T-helper 2 cell (primary cell): ENCODE results near the gene IL1RAPL1.
"Not testable (repeated sequence)": the region's sequence is repeated elsewhere in the genome, so short reads cannot be mapped to it uniquely, and the experiment has no call there.

Experiments used
- DNase-seq, 5 experiments: peaks; one replicate each; pipeline versions ENCODE4 v3.0.0 to v3.0.0-alpha.2; 2012 to 2022

Gene IL1RAPL1

GRCh38 chrX:28628120-28628519 is 40.9 kb downstream of the IL1RAPL1 start:
- no peak for DNase-seq

- DNase-seq: no peak
These were observed 51.5 kb downstream of the IL1RAPL1 start for GRCh38 chrX:28638775-28639174.

- DNase-seq: no peak
These were observed 52.2 kb downstream of the IL1RAPL1 start for GRCh38 chrX:28639451-28639850.

DNA sequence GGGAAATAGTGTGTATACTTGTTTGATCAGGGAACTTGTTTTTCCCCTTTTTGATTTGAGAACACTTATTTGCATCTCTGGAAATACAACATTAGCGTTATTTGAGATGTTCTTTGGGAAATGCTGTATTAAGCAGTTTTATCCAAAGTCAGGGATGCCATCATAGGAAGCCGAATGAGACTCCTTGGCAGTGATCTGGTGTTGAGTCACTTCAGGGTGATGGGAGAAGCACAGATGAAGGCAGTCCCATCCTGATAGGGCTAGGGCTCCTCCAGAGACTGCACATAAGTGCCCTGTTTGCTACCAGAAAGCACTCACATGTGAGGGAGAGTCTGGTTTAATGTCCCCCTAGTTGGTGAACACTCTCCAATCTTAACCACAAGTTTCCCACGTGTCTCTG is 62.3 kb downstream of the IL1RAPL1 start:
- no peak for DNase-seq

DNA sequence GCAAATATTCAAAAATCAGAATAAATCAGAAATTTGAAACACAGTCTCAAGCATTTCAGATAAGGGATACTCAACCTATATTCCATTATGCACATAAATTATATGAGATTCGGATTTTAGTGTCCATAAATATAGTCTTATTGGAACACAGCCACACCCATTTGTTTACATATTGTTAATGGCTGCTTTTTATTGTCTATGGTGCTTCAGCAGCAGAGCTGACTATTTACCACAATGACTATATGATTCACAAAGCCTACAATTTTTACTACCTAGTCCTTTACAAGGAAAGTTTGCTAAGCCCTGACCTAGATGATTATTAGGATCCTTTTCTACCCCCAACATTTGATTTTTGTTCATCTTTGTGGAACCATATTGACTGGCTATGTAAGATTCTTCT is 63.9 kb downstream of the IL1RAPL1 start:
- no peak for DNase-seq

DNA sequence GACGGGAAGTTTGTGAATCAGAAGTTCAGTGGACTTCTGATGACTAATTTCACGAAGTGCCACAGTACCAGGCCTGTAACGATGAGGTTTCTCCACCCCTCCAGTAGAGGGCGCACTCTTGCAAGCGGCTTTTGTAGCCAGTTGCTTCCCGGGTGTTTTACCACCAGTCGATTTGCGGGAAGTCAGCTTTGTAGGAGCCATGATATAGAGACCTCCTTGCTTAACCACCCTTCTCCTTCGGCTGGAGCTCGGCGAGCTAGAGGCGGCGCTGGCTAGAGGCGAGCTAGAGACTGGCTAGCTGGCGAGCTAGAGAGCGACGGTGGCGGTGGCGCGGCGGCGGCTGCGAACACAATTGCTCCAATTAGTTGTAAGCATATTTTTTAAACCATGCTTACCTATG is 72.0 kb downstream of the IL1RAPL1 start:
- no peak for DNase-seq

GRCh38 chrX:28665778-28666177 is 78.5 kb downstream of the IL1RAPL1 start:
- no peak for DNase-seq

DNA sequence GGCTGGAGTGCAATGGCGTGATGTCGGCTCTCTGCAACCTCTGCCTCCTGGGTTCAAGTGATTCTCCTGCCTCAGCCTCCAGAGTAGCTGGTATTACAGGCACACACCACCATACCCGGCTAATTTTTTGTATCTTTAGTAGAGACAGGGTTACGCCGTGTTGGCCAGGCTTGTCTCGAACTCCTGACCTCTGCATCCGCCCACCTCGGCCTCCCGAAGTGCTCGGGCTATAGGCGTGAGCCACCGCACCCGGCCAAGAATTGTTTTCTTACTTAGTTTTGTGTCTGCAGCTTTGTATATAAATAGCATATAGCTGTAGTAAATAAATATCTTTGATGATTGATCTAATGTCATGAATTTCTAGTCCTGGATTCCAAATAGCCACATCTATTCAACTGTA is 81.1 kb downstream of the IL1RAPL1 start:
- DNase-seq: no peak

DNA sequence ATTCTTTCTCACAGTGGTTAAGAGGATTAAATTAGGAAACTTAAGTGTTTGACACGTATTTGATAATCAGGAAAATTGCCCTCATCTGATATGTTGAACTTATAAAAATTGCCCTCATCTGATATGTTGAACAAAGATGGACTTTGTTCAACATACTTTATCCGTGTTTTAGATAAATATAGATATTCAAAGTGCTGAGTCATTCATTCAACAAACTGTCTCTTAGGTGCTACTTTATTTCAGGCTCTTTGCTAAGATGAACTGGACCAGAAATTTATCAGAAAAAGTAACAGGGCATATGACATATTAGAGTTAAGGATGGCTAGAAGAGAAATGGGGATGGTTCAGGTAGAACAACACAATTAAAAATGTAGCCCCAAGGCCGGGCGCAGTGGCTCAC is 81.7 kb downstream of the IL1RAPL1 start:
- no peak for DNase-seq

- no peak for DNase-seq
These were observed 82.8 kb downstream of the IL1RAPL1 start for GRCh38 chrX:28670074-28670473.

- no peak for DNase-seq
These were observed 87.9 kb downstream of the IL1RAPL1 start for GRCh38 chrX:28675173-28675572.

DNA sequence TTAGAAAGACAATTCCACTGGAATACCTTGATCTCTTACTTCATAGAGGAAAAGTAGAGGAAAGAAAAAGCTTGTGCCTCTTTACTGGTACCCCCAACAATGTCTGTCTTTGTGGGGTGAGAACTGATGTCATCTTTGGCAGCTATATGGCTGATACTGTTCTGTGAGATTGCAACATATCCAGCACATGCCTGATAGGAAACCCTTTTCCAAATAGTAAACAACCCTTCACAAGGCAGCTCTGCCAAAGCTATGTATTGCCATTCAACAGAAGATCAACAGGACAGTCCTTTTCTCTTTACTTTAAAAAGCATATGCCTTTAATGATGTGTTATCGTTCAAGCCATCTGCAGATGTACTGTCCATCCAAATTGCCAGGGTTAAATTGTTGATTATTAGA is 105.9 kb downstream of the IL1RAPL1 start:
- no peak for DNase-seq

DNA sequence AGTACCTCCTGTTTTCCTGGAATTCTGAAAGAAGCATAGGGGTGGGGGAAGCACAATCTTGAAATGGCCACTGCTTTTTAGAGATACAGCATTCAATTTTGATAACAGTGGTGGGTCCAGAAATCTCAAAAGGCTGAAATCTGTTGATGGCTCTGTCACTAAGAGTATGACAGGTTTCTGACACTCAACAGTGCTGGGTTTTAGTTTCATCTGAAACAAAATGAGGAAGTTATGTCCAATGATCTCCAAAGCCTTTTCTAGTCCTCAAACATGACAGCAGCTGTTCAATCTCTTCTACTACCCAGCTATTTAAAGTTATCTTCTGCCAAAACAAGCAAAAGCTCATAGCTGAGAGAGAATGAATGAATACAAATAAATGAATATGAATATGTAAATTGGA is 110.5 kb downstream of the IL1RAPL1 start:
- no peak for DNase-seq

- DNase-seq: no peak
These were observed 114.0 kb downstream of the IL1RAPL1 start for GRCh38 chrX:28701222-28701621.

DNA sequence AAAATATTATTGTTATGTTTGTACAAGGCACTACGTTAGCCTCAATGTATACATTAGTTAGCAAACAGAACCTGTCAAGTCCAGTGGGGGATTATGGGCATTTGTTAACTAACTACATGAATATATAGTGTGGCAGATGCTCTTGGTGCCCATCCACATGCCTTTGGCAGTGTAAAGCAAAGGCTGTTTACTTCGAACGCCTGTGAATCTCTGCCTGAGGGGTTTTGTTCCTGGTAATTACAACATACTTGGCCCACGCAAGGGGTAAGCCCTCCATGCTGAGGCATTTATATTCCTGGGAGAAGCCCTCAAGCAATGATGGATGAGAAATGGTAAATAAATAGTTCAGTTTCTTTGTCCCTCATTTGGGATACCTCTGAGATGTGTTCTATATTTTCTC is 119.7 kb downstream of the IL1RAPL1 start:
- DNase-seq: no peak

GRCh38 chrX:28709421-28709820 is 122.2 kb downstream of the IL1RAPL1 start:
- no peak for DNase-seq

DNA sequence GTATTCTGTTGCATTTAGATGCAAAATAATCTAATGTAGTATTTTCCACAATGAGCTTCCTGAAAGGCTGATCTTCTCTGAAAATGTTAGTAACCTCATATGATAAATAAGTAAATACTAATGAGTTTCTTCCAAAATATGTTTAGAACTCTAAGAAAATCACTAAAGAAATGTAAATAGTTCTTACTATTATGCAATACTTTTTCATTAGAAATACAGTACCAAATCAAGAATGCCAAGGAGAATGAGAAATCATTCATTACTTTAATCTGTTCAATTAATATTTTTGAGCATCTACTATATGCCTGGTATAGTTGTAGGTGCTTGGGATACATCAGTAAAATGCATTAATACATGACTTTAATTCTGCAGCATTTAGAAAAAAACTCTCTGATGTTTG is 130.6 kb downstream of the IL1RAPL1 start:
- DNase-seq: no peak

- DNase-seq: no peak
These were observed 131.2 kb downstream of the IL1RAPL1 start for GRCh38 chrX:28718450-28718849.

- no peak for DNase-seq
These were observed 132.4 kb downstream of the IL1RAPL1 start for GRCh38 chrX:28719620-28720019.

GRCh38 chrX:28752330-28752729 is 165.1 kb downstream of the IL1RAPL1 start:
- no peak for DNase-seq

DNA sequence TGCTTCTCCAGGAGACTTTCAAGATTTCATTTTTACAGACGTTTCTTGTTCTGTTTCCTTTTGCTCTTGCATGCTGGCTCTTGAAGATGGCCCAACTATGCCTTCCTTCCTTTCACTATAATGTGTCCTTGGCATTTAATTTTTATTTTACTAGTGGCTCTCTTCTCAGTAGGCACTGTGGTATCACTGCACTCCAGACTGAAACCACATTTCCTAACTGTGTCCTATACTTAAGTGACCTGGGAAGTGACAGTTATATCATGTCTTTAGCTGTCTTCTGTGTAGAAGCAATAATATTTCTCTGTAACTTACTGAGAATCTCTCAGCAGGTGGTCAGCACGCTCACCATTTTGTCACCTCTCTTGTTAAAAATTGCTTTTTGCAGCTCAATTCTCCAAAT is 168.9 kb downstream of the IL1RAPL1 start:
- DNase-seq: no peak

- no peak for DNase-seq
These were observed 169.4 kb downstream of the IL1RAPL1 start for GRCh38 chrX:28756647-28757046.

GRCh38 chrX:28757290-28757689 is 170.0 kb downstream of the IL1RAPL1 start:
- DNase-seq: no peak

DNA sequence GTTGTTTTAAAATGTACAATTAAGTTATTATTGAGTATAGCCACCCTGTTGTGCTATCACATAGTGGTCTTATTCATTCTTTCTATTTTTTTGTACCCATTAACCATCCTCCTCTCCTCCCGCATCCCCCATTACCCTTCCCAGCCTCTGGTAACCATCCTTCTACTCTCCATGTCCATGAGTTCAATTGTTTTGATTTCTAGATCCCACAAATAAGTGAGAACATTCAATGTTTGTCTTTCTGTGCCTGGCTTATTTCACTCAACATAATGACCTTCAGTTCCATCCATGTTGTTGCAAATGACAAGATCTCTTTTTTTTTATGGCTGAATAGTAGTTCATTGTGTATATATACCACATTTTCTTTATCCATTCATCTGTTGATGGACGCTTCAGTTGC is 179.3 kb downstream of the IL1RAPL1 start:
- not testable (repeated sequence) for DNase-seq

DNA sequence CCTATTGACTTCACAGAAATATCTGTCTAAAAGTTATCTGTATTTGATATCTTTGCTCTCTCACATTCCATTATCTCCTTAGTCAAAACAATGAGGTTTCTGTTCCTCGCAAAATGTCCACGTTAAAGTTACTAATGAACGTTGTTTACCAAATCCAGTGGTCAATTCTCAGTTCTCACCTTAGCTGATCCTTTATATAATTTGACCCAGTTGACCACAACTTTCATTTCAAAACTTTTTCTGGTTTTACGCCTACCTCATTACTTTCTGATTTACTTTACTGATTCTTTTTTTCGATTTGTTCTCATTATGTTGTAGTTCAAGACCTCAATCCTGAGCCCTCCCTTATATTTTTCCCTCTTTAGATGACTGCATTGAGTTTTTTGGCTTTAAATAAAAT is 186.6 kb downstream of the IL1RAPL1 start:
- DNase-seq: no peak

DNA sequence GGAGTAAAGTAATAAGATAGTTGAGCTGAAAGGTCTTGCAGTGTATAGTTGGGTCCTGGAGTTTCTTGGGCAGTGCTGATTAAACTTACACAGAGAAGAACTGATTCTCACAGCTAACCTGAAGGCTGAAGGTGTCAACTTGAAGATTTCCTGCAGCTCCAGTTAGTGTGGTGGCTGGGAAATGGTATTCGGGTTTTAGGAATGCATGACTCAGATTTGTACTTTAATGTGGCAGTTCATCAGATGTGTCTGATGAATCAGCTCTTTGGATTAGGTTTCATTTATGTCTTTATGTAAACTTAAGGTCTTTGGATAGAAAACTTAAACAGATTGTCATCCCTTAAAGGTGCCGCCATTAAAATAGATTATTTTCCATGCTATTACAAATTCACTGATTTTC is 200.0 kb downstream of the IL1RAPL1 start:
- no peak for DNase-seq
